HL-60/S4 (cell line): Measurements from ENCODE around the gene OR10A6.

Experiments
- in situ Hi-C: fragments of 300-500 bp; cut with MboI; formaldehyde crosslinking; loops from 2 replicates; pipeline ENCODE4 v1.14.3; 2022; ENCODE audit warnings: low sequenced_read_pairs

Gene OR10A6

GRCh38 chr11:7931168-7931567 lies at the start of gene OR10A6:
Gene OR10A6, minus strand, starts transcription at chr11:7931268. Its CDS starts 2,606 bp downstream, at chr11:7928662.
- in situ Hi-C loops, result no loop called here

GRCh38 chr11:7977232-7977917 lies 46.3 kb upstream of the OR10A6 start:
- in situ Hi-C loops, result no loop called here

- in situ Hi-C loops, result no loop called here
Measured at GRCh38 chr11:7974668-7975067, 43.6 kb upstream of the OR10A6 start.

- in situ Hi-C loops, result no loop called here
Measured at GRCh38 chr11:7973011-7973410, 41.9 kb upstream of the OR10A6 start.

GRCh38 chr11:7971846-7972245 lies 40.8 kb upstream of the OR10A6 start:
- in situ Hi-C loops, result no loop called here

- in situ Hi-C loops, result no loop called here
Measured at GRCh38 chr11:7969756-7970646, 38.9 kb upstream of the OR10A6 start.

GRCh38 chr11:7968686-7969085 lies 37.6 kb upstream of the OR10A6 start:
- in situ Hi-C loops, result no loop called here

- in situ Hi-C loops, result no loop called here
Measured at GRCh38 chr11:7967826-7968225, 36.8 kb upstream of the OR10A6 start.

- in situ Hi-C loops, result no loop called here
Measured at GRCh38 chr11:7967097-7967496, 36.0 kb upstream of the OR10A6 start.

- in situ Hi-C loops, result no loop called here
Measured at GRCh38 chr11:7965386-7965785, 34.3 kb upstream of the OR10A6 start, which contains the start of gene NLRP10. Gene NLRP10, minus strand, starts transcription at chr11:7965447. Its CDS starts 1,952 bp downstream, at chr11:7963495.

GRCh38 chr11:7964873-7965272 lies 33.8 kb upstream of the OR10A6 start:
- in situ Hi-C loops, result no loop called here

- in situ Hi-C loops, result no loop called here
Measured at GRCh38 chr11:7964261-7964660, 33.2 kb upstream of the OR10A6 start.

GRCh38 chr11:7955191-7955590 lies 24.1 kb upstream of the OR10A6 start:
- in situ Hi-C loops, result no loop called here

- in situ Hi-C loops, result no loop called here
Measured at GRCh38 chr11:7949934-7950333, 18.9 kb upstream of the OR10A6 start.

GRCh38 chr11:7944123-7944522 lies 13.1 kb upstream of the OR10A6 start:
- in situ Hi-C loops, result no loop called here

GRCh38 chr11:7941608-7942007 lies 10.5 kb upstream of the OR10A6 start, which contains the start of gene OR10A3:
Gene OR10A3, minus strand, starts transcription at chr11:7941708. Its CDS starts 2,188 bp downstream, at chr11:7939520.
- in situ Hi-C loops, result no loop called here

- in situ Hi-C loops, result no loop called here
Measured at GRCh38 chr11:7941146-7941545, 10.1 kb upstream of the OR10A6 start.

- in situ Hi-C loops, result no loop called here
Measured at GRCh38 chr11:7936615-7937014, 5.5 kb upstream of the OR10A6 start.

- in situ Hi-C loops, result no loop called here
Measured at GRCh38 chr11:7927635-7928034, 3.4 kb downstream of the OR10A6 start.

- in situ Hi-C loops, result no loop called here
Measured at GRCh38 chr11:7924536-7924935, 6.5 kb downstream of the OR10A6 start.

GRCh38 chr11:7918141-7918540 lies 12.9 kb downstream of the OR10A6 start:
- in situ Hi-C loops, result no loop called here

GRCh38 chr11:7911011-7911410 lies 20.1 kb downstream of the OR10A6 start:
- in situ Hi-C loops, result no loop called here
